ENCODE results near the gene MFAP3L.

Gene MFAP3L

DNA sequence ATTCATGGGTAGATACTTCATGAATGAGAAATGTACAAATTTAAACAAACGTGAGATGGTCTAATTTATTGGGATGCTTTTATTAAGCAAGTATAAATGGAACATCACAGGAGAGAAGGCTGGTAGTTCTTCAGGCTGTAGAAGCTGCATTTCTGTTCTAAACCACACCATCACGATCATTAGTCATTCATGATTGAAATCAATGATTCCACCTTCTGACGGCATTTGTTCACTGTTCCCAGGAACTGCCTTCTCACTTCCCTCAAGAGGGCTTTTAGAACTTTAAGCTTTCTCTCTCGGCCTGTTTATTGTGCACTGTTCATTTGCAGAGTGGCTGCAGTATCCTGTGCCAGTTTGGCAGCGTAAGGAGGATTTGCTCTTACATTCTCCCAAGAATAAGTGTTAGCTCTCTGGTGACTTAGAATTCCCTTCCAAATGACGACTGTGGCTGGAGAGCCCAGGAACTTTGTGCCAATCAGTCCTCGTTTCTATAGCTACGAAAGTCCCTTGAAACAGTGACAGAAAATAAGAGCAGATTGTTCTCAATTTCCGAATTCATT is 54.7 kb downstream of the MFAP3L start:
- ChIA-PET CTCF (interaction anchor here (1.0 kb wide), 1 partner anchor 10 kb away, joined by 3 read pairs; no protein-coding TSS in a partner anchor), POLR2A (no interaction called here)
- TF ChIP-seq, protein P1, sequence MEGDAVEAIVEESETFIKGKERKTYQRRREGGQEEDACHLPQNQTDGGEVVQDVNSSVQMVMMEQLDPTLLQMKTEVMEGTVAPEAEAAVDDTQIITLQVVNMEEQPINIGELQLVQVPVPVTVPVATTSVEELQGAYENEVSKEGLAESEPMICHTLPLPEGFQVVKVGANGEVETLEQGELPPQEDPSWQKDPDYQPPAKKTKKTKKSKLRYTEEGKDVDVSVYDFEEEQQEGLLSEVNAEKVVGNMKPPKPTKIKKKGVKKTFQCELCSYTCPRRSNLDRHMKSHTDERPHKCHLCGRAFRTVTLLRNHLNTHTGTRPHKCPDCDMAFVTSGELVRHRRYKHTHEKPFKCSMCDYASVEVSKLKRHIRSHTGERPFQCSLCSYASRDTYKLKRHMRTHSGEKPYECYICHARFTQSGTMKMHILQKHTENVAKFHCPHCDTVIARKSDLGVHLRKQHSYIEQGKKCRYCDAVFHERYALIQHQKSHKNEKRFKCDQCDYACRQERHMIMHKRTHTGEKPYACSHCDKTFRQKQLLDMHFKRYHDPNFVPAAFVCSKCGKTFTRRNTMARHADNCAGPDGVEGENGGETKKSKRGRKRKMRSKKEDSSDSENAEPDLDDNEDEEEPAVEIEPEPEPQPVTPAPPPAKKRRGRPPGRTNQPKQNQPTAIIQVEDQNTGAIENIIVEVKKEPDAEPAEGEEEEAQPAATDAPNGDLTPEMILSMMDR (IDR thresholded peaks at IDR 0.05; ENCODE audit: control extremely low read depth, extremely low read depth, low read depth, missing control alignments), result no peak
- no peak for DNase-seq (ENCODE audit: extremely low spot score)

- CTCF ChIA-PET, result no interaction called here
- POLR2A ChIA-PET, result no interaction called here
- TF ChIP-seq, protein P1 (IDR thresholded peaks at IDR 0.05; ENCODE audit: control extremely low read depth, extremely low read depth, low read depth, missing control alignments), result no peak
- DNase-seq (ENCODE audit: extremely low spot score), result no peak
Measured at GRCh38 chr4:169968999-169969398, 57.2 kb downstream of the MFAP3L start.

GRCh38 chr4:169963998-169964397 is 62.2 kb downstream of the MFAP3L start:
- POLR2A ChIA-PET, result no interaction called here
- TF ChIP-seq, protein P1 (IDR thresholded peaks at IDR 0.05; ENCODE audit: control extremely low read depth, extremely low read depth, low read depth, missing control alignments), result no peak
- CTCF ChIA-PET, result interaction anchor here (0.8 to 2.0 kb wide), 3 partner anchors 13 to 19 kb away, joined by 3 to 5 read pairs (median 4); no protein-coding TSS in a partner anchor
- DNase-seq (ENCODE audit: extremely low spot score), result no peak

DNA sequence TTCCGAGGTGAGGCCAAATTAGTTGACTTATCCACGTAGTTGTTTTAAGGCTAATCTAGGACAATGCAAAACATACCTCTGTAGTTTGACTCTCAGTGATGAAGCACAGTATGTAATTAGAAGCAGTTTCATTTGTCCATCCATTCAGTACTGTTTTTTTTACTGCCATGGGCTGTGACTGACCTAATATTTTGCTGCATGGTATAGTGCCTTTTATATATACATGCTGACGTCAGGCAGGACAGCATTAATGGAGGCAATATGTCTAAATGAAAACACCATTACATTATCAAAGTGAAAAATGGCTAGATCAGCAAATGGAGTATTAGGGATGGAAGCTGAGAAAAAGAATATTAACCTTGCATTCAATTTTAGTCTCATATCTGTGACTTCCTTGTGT is 66.9 kb downstream of the MFAP3L start:
- CTCF ChIA-PET, result no interaction called here
- no peak for DNase-seq (ENCODE audit: extremely low spot score)
- TF ChIP-seq, protein P1 (IDR thresholded peaks at IDR 0.05; ENCODE audit: control extremely low read depth, extremely low read depth, low read depth, missing control alignments), result no peak
- POLR2A ChIA-PET, result no interaction called here

- POLR2A ChIA-PET, result no interaction called here
- TF ChIP-seq, protein P1 (IDR thresholded peaks at IDR 0.05; ENCODE audit: control extremely low read depth, extremely low read depth, low read depth, missing control alignments), result no peak
Measured at GRCh38 chr4:169958629-169959028, 67.6 kb downstream of the MFAP3L start.

DNA sequence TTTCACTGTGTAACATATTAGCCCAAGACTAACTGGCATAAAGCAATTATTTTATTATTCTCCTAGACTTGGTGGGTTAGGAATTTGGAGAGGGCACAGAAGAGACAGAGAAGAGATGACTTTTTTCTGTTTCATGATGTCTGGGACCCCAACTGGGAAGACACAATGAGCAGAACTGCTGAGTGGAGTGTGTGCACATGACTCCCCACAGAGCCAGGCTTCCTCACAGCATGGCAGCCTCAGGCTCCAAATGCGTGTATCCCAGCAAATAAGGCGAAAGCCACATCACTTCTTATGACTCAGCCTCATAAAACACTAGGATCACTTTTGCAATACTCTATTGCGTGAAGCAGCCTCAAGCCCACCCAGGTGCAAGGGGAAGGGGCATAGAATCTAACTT is 68.4 kb downstream of the MFAP3L start:
- ChIA-PET POLR2A (no interaction called here), CTCF (no interaction called here)
- DNase-seq (ENCODE audit: extremely low spot score), result no peak
- TF ChIP-seq, protein P1 (IDR thresholded peaks at IDR 0.05; ENCODE audit: control extremely low read depth, extremely low read depth, low read depth, missing control alignments), result no peak

More at GRCh38 chr4:169958629-169959028, 67.6 kb downstream of the MFAP3L start:
- CTCF ChIA-PET, result no interaction called here
- DNase-seq (ENCODE audit: extremely low spot score), result no peak
